ENCODE data around the gene SMAD7.

SMAD7 gene

DNA sequence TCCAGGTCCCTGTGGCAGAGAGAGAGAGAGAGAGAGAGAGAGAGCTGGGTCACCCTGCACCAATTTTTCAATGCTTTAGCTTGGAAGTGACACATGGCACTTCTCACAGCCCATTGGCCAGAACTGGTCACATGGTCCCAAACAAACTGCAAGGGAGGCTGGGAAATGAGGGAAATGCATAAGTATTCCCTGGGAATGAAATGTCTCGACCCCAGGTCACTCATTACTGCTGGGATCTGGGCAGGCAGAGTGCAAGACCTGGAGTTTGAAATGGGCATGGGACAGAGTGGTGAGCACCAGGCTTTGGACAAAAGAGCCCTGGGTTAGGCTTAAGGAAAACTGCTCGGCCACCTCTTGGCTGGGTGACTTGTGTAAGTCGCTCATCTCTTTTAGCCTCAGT is 37.0 kb downstream of the SMAD7 start:
- no peak overlapping the region for H3K9ac ChIP-seq (ENCODE audit: insufficient read length, low read depth)
- TF ChIP-seq ZNF274 (IDR thresholded peaks at IDR 0.05; ENCODE audit: low read depth, low read length) (no peak), SUZ12 (IDR thresholded peaks at IDR 0.05; ENCODE audit: extremely low read depth, insufficient read depth, insufficient read length) (no peak), YY1 (IDR thresholded peaks at IDR 0.05; ENCODE audit: insufficient read depth, insufficient read length) (no peak)
- no peaks in the 10 kb centered on the region for H3K27me3 ChIP-seq (ENCODE audit: insufficient read depth, insufficient read length)
- peaks cover 4% of the 10 kb centered on the region for H3K4me1 ChIP-seq (ENCODE audit: insufficient read depth, insufficient read length)
- no peak overlapping the region for H3K4me3 ChIP-seq (ENCODE audit: insufficient read length, low read depth)
- no peak for DNase-seq (ENCODE audit: low read depth, low spot score)
- H3K9me3 ChIP-seq (ENCODE audit: insufficient read depth, low read length): no peaks in the 10 kb centered on the region
- H3K36me3 ChIP-seq (ENCODE audit: insufficient read depth, insufficient read length, low read length): no peaks in the 10 kb centered on the region

DNA sequence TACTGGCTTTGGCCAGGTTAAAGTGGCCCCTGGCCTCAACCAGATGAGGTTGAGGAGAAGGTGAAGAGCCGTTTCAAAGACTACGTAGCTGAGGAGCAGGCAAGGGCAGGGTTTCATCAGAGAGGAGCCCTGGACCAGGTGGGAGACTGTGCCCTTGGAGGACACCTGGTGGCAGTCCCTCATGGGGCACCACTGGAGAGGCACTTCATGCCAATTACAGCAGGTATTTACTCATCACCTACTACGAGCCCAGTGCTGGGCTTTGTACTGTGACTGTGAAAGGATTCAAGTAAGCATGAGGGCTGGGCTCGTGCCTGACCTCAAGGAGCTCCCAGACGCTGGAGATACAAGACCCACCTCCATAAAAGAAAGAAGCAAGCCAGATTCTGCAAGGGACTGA is 37.6 kb downstream of the SMAD7 start:
- DNase-seq (ENCODE audit: low read depth, low spot score): no peak
- Histone ChIP-seq H3K4me3 (ENCODE audit: insufficient read length, low read depth) (no peak overlapping the region), H3K36me3 (ENCODE audit: insufficient read depth, insufficient read length, low read length) (no peaks in the 10 kb centered on the region), H3K9me3 (ENCODE audit: insufficient read depth, low read length) (no peaks in the 10 kb centered on the region), H3K4me1 (ENCODE audit: insufficient read depth, insufficient read length) (peaks cover 4% of the 10 kb centered on the region), H3K9ac (ENCODE audit: insufficient read length, low read depth) (no peak overlapping the region), H3K27me3 (ENCODE audit: insufficient read depth, insufficient read length) (no peaks in the 10 kb centered on the region)
- TF ChIP-seq SUZ12 (IDR thresholded peaks at IDR 0.05; ENCODE audit: extremely low read depth, insufficient read depth, insufficient read length): no peak
- TF ChIP-seq ZNF274 (IDR thresholded peaks at IDR 0.05; ENCODE audit: low read depth, low read length): no peak
- TF ChIP-seq YY1 (IDR thresholded peaks at IDR 0.05; ENCODE audit: insufficient read depth, insufficient read length): no peak

DNA sequence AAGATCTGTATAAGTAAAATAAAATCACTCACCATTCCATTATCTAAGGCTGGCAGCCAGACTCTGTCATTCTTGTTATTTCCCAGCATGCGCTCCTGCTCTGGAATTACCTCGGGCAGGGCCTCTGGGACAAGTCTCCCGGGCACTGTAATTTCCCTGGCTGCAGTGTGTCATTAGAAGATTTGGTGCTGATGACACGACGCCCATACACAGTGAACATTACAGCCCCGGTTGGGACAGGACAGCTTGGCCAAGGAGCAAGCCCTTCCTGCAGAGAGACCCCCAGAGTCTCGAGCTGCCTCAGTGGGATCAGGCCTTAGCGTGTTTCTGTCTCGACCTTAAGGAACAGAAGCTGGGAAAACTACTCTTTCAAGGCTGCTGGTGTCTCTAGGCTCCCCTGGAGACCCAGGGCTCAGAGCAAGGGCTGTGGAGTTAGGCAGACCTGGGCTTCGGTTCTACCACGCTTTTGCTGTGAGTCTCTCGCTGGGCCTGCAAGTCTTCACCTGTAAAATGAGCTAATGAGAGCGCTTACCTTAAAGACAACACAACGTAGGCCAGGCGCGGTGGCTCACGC is 39.7 kb downstream of the SMAD7 start:
- TF ChIP-seq YY1 (IDR thresholded peaks at IDR 0.05; ENCODE audit: insufficient read depth, insufficient read length): no peak
- TF ChIP-seq SUZ12 (IDR thresholded peaks at IDR 0.05; ENCODE audit: extremely low read depth, insufficient read depth, insufficient read length): no peak
- no peak for TF ChIP-seq ZNF274 (IDR thresholded peaks at IDR 0.05; ENCODE audit: low read depth, low read length)
- no peak overlapping the region for H3K9ac ChIP-seq (ENCODE audit: insufficient read length, low read depth)
- DNase-seq (ENCODE audit: low read depth, low spot score): no peak
- 0 out of 2 replicates have a peak, but pooled peaks cover under 1% of the 10 kb centered on the region for H3K9me3 ChIP-seq (ENCODE audit: insufficient read depth, low read length)
- H3K36me3 ChIP-seq (ENCODE audit: insufficient read depth, insufficient read length, low read length): no peaks in the 10 kb centered on the region
- H3K27me3 ChIP-seq (ENCODE audit: insufficient read depth, insufficient read length): no peaks in the 10 kb centered on the region
- H3K4me1 ChIP-seq (ENCODE audit: insufficient read depth, insufficient read length): peaks cover 4% of the 10 kb centered on the region
- no peak overlapping the region for H3K4me3 ChIP-seq (ENCODE audit: insufficient read length, low read depth)

DNA sequence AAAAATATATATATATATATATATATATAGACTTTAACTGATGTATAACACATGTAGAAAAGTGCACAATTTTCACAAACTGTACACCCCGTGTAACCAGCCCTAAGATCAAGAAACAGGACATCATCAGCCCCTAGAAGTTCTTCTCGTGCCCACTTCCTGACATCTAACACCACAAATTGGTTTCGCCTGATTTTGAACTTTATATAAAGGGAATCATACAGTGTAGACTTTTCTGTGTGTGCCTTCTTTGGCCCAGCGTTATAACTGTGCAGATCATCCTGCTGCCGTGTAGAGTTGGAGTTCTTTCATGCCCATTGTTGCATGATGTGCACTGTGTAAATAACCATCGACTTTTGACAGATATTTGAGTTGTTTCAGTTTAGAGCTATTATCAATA is 41.0 kb downstream of the SMAD7 start:
- H3K36me3 ChIP-seq (ENCODE audit: insufficient read depth, insufficient read length, low read length): no peaks in the 10 kb centered on the region
- peaks cover 1% of the 10 kb centered on the region for H3K4me1 ChIP-seq (ENCODE audit: insufficient read depth, insufficient read length)
- H3K9me3 ChIP-seq (ENCODE audit: insufficient read depth, low read length): peaks cover 14% of the 10 kb centered on the region; the same call in 1 of the 2 replicates
- H3K4me3 ChIP-seq (ENCODE audit: insufficient read length, low read depth): no peak overlapping the region
- TF ChIP-seq ZNF274 (IDR thresholded peaks at IDR 0.05; ENCODE audit: low read depth, low read length) (no peak), YY1 (IDR thresholded peaks at IDR 0.05; ENCODE audit: insufficient read depth, insufficient read length) (no peak), SUZ12 (IDR thresholded peaks at IDR 0.05; ENCODE audit: extremely low read depth, insufficient read depth, insufficient read length) (no peak)
- H3K27me3 ChIP-seq (ENCODE audit: insufficient read depth, insufficient read length): no peaks in the 10 kb centered on the region
- no peak for DNase-seq (ENCODE audit: low read depth, low spot score)
- H3K9ac ChIP-seq (ENCODE audit: insufficient read length, low read depth): no peak overlapping the region

DNA sequence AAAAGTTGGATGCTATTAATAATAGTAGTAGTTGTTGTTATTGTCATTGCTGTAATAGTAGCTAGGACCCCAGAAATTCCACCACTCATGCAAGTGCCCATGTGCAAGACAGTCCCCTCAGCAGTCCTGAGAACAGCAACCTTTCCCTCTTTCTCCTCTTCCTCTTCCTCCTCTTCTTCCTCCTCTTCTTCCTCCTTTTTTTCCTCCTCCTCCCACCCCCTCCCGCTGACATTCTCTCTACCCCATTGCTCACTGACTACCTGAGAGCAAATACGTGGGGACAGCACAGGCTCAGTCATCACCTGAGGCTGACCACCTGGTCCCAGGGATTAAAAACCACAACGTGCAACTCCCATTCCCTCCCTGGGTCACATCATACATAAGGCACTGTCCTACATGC is 41.8 kb downstream of the SMAD7 start:
- TF ChIP-seq SUZ12 (IDR thresholded peaks at IDR 0.05; ENCODE audit: extremely low read depth, insufficient read depth, insufficient read length) (no peak), YY1 (IDR thresholded peaks at IDR 0.05; ENCODE audit: insufficient read depth, insufficient read length) (no peak), ZNF274 (IDR thresholded peaks at IDR 0.05; ENCODE audit: low read depth, low read length) (no peak)
- H3K4me1 ChIP-seq (ENCODE audit: insufficient read depth, insufficient read length): no peaks in the 10 kb centered on the region
- no peak overlapping the region for H3K9ac ChIP-seq (ENCODE audit: insufficient read length, low read depth)
- no peaks in the 10 kb centered on the region for H3K36me3 ChIP-seq (ENCODE audit: insufficient read depth, insufficient read length, low read length)
- H3K4me3 ChIP-seq (ENCODE audit: insufficient read length, low read depth): no peak overlapping the region
- H3K9me3 ChIP-seq (ENCODE audit: insufficient read depth, low read length): peaks cover 22% of the 10 kb centered on the region; the same call in 1 of the 2 replicates
- H3K27me3 ChIP-seq (ENCODE audit: insufficient read depth, insufficient read length): no peaks in the 10 kb centered on the region
- no peak for DNase-seq (ENCODE audit: low read depth, low spot score)

DNA sequence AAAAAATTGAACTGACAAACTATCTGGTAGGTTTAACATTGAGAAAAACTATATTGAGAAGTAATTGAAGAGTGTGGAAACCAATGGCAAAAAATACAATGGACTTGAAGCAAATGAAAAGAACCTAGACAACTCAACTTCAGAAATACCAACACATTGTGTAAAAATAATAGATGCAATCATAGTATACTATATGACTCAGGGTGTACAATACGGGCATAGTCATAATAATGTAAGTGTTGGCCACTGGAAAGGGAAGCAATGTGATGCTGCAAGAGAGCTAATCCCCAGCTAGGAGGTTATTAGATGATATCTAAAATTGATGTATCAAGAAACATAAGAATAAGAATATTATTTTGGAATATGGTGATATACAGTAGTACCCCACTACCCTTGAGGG is 45.3 kb downstream of the SMAD7 start:
- Histone ChIP-seq H3K9ac (ENCODE audit: insufficient read length, low read depth) (no peak overlapping the region), H3K9me3 (ENCODE audit: insufficient read depth, low read length) (peaks cover 22% of the 10 kb centered on the region; the same call in 1 of the 2 replicates), H3K27me3 (ENCODE audit: insufficient read depth, insufficient read length) (no peaks in the 10 kb centered on the region), H3K36me3 (ENCODE audit: insufficient read depth, insufficient read length, low read length) (no peaks in the 10 kb centered on the region), H3K4me3 (ENCODE audit: insufficient read length, low read depth) (no peak overlapping the region), H3K4me1 (ENCODE audit: insufficient read depth, insufficient read length) (peaks cover 3% of the 10 kb centered on the region)
- TF ChIP-seq SUZ12 (IDR thresholded peaks at IDR 0.05; ENCODE audit: extremely low read depth, insufficient read depth, insufficient read length) (no peak), YY1 (IDR thresholded peaks at IDR 0.05; ENCODE audit: insufficient read depth, insufficient read length) (no peak), ZNF274 (IDR thresholded peaks at IDR 0.05; ENCODE audit: low read depth, low read length) (no peak)
- no peak for DNase-seq (ENCODE audit: low read depth, low spot score)

DNA sequence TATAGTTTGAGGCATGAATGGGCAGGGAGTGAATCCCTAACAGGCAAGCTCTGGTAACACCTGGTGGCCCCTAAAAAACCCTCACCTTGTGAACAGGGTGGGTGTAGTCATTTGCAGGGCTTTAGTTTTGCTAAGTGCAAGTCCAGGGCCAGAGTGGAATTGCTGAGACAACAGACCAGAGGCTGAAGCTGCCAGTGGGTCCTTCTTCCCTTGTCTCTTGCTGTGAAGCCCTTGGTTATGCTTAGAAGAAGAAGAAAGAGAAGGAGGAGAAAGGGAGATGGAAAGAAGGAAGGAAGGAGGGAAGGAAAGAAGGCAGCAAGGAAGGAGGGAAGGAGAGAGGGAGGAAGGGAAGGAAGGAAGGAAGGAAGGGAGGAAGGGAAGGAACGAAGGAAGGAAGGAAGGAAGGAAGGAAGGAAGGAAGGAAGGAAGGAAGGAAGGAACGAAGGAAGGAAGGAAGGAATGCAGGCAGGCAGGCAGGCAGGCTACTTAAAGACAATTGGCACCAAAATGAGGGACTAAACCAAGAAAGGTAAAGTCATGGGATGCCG is 45.8 kb downstream of the SMAD7 start:
- no peak for DNase-seq (ENCODE audit: low read depth, low spot score)
- peaks cover 22% of the 10 kb centered on the region; the same call in 1 of the 2 replicates for H3K9me3 ChIP-seq (ENCODE audit: insufficient read depth, low read length)

More for the DNA sequence above, 45.8 kb downstream of the SMAD7 start:
- TF ChIP-seq SUZ12 (IDR thresholded peaks at IDR 0.05; ENCODE audit: extremely low read depth, insufficient read depth, insufficient read length) (no peak), YY1 (IDR thresholded peaks at IDR 0.05; ENCODE audit: insufficient read depth, insufficient read length) (no peak), ZNF274 (IDR thresholded peaks at IDR 0.05; ENCODE audit: low read depth, low read length) (no peak)
- Histone ChIP-seq H3K36me3 (ENCODE audit: insufficient read depth, insufficient read length, low read length) (no peaks in the 10 kb centered on the region), H3K4me1 (ENCODE audit: insufficient read depth, insufficient read length) (peaks cover 3% of the 10 kb centered on the region), H3K27me3 (ENCODE audit: insufficient read depth, insufficient read length) (no peaks in the 10 kb centered on the region), H3K9ac (ENCODE audit: insufficient read length, low read depth) (no peak overlapping the region), H3K4me3 (ENCODE audit: insufficient read length, low read depth) (no peak overlapping the region)
